K562 (cell line): ENCODE data around the gene FBN1. TPM values are rescaled to one million over a fixed set of nuclear protein-coding genes. Genes with fewer than 3 reads are reported as not detected.

Experiments
- ATAC-seq: fragments of 200-7000 bp; cut with Tn5 transposase; 3 replicates; pipeline ENCODE4 v1.9.1; 2020; ENCODE audit warnings: moderate library complexity
- BruUV-seq: library from RNA; stranded (reverse); fragments of 400-500 nt; replicated peaks from 2 replicates; lab custom pipeline; 2021; lab: Mats Ljungman, UMichigan
- CTCF ChIA-PET: fragments of 300-600 bp; formaldehyde crosslinking; extraction: SDS; loops from one replicate; lab custom pipeline; 2021; ENCODE audit warnings: low intra/inter-chr PET ratio; lab: Yijun Ruan, JAX
- POLR2A ChIA-PET: fragments of 300-600, 350-650 bp; sonication (Branson Sonifier 250); formaldehyde crosslinking; extraction: SDS; loops from one replicate; lab custom pipeline; 2021; ENCODE audit warnings: antibody characterized with exemption, inconsistent platforms; lab: Yijun Ruan, JAX
- DNase-seq, 4 experiments: peaks; one replicate each; pipeline versions ENCODE4 v3.0.0 to v3.0.0-alpha.2; 2011 to 2018; ENCODE audit warnings: low spot score in 3 of 4, mixed read lengths in 3 of 4; ENCODE audit errors: extremely low read depth in 1 of 4
- FAIRE-seq: peaks from 2 replicates; lab custom pipeline; 2011; peaks lifted over from hg19 to GRCh38; lab: Jason Lieb, UNC
- H2AFZ ChIP-seq: 2 replicates; pipeline ENCODE4 v1.6.0; 2011; ENCODE audit warnings: low read depth, low read length, control low read depth, inconsistent platforms
- H3K27ac ChIP-seq: fragments of 200-600 bp; 3 replicates; pipeline ENCODE4 v1.8.0; 2011; ENCODE audit warnings: low read depth, mild to moderate bottlenecking, control low read depth, inconsistent platforms, low read length, moderate library complexity, mixed read lengths; ENCODE audit errors: extremely low read depth
- H3K27me3 ChIP-seq, 2 experiments: fragments of 300-600 bp in 1 of 2; 2 replicates in 1 of 2; 3 replicates in 1 of 2; pipeline versions ENCODE4 v1.6.0 to v1.8.0; 2011; ENCODE audit warnings: inconsistent platforms in 2 of 2, low read length in 2 of 2, mild to moderate bottlenecking in 1 of 2, mixed read lengths in 1 of 2, moderate library complexity in 1 of 2; ENCODE audit not compliant: control insufficient read depth in 2 of 2, insufficient read depth in 2 of 2
- H3K36me3 ChIP-seq: fragments of 300-600 bp; 3 replicates; pipeline ENCODE4 v1.8.0; 2011; ENCODE audit warnings: mild to moderate bottlenecking, low read length, inconsistent platforms; ENCODE audit not compliant: control insufficient read depth, insufficient read depth
- H3K4me1 ChIP-seq, 2 experiments: fragments of 200-600 bp in 1 of 2; replicated peaks in 1 of 2; 2 replicates in 1 of 2; 3 replicates in 1 of 2; pipeline versions ENCODE4 v1.5.1 to v1.8.0; 2011; ENCODE audit warnings: inconsistent platforms in 2 of 2, low read length in 2 of 2, mild to moderate bottlenecking in 1 of 2, mixed read lengths in 1 of 2, moderate library complexity in 1 of 2; ENCODE audit not compliant: control insufficient read depth in 2 of 2, insufficient read depth in 2 of 2
- H3K4me2 ChIP-seq: 2 replicates; pipeline ENCODE4 v1.6.1; 2011; ENCODE audit warnings: low read length, control low read depth, inconsistent platforms, mixed read lengths; ENCODE audit not compliant: insufficient read depth
- H3K4me3 ChIP-seq: fragments of 200-600 bp; sonication (generic), shearing (Covaris generic); 2 replicates; pipeline ENCODE4 v1.5.1; 2016; ENCODE audit warnings: control low read depth, inconsistent platforms
- H3K79me2 ChIP-seq: fragments of 200-600 bp; 3 replicates; pipeline ENCODE4 v1.8.0; 2011; ENCODE audit warnings: low read length, inconsistent platforms; ENCODE audit not compliant: control insufficient read depth, insufficient read depth
- H3K9ac ChIP-seq, 2 experiments: 2 replicates each; pipeline versions ENCODE4 v1.6.0 to v1.6.1; 2011; ENCODE audit warnings: low read depth in 2 of 2, low read length in 2 of 2, control low read depth in 1 of 2, inconsistent platforms in 1 of 2, mild to moderate bottlenecking in 1 of 2, mixed read lengths in 1 of 2; ENCODE audit not compliant: insufficient read depth in 1 of 2
- H3K9me1 ChIP-seq: one replicate; pipeline ENCODE4 v1.6.0; 2011; ENCODE audit warnings: inconsistent platforms, mild to moderate bottlenecking, low read length, moderate library complexity; ENCODE audit not compliant: control insufficient read depth, insufficient read depth
- H3K9me3 ChIP-seq: replicated peaks from 2 replicates; pipeline ENCODE4 v1.5.1; 2011; ENCODE audit warnings: low read depth, low read length, inconsistent platforms; ENCODE audit not compliant: control insufficient read depth, insufficient read depth
- H4K20me1 ChIP-seq: replicated peaks from 2 replicates; pipeline ENCODE4 v1.6.1; 2011; ENCODE audit warnings: low read length, inconsistent platforms, mixed read lengths; ENCODE audit not compliant: control insufficient read depth, insufficient read depth
- ATF1 ChIP-seq, 2 experiments: fragments of 450-650 bp in 1 of 2; IDR thresholded peaks; 2 replicates each; pipeline ENCODE4 v1.6.1; 2016; ENCODE audit warnings: missing compliant biosample characterization in 1 of 2, missing genetic modification characterization in 1 of 2
- C11orf30 ChIP-seq: fragments of 450-650 bp; IDR thresholded peaks from 2 replicates; pipeline ENCODE4 v1.6.1; 2016; ENCODE audit warnings: low read depth, mild to moderate bottlenecking
- DPF2 ChIP-seq: fragments of 450-650 bp; IDR thresholded peaks from 2 replicates; pipeline ENCODE4 v1.6.1; 2016
- E2F3 ChIP-seq: fragments of 250-450 bp; sonication (Bioruptor Pico); IDR thresholded peaks from 2 replicates; pipeline ENCODE4 v1.4.0; 2020; ENCODE audit warnings: mild to moderate bottlenecking
- MAFF ChIP-seq: IDR thresholded peaks from 2 replicates; pipeline ENCODE4 v1.6.1; 2012; ENCODE audit warnings: low read length, improper control_type of control experiment
- MAFG ChIP-seq: fragments of 450-650 bp; conservative IDR thresholded peaks from 2 replicates; pipeline ENCODE4 v1.6.1; 2016; ENCODE audit warnings: missing genetic modification characterization, missing compliant biosample characterization
- YY1 ChIP-seq, 3 experiments: IDR thresholded peaks; 2 replicates each; pipeline ENCODE4 v1.6.1; 2011; ENCODE audit warnings: low read length in 2 of 3, mild to moderate bottlenecking in 2 of 3, moderate library complexity in 2 of 3, borderline replicate concordance in 1 of 3, control low read depth in 1 of 3, low read depth in 1 of 3; ENCODE audit not compliant: insufficient read depth in 3 of 3, insufficient replicate concordance in 2 of 3, control insufficient read depth in 1 of 3, insufficient read length in 1 of 3; ENCODE audit errors: extremely low read depth in 1 of 3
- ZNF316 ChIP-seq: fragments of 450-650 bp; IDR thresholded peaks from 2 replicates; pipeline ENCODE4 v1.6.1; 2016
- ZNF444 ChIP-seq: fragments of 250-450 bp; sonication (Bioruptor Pico); IDR thresholded peaks from 2 replicates; pipeline ENCODE4 v1.4.0; 2020; ENCODE audit warnings: mild to moderate bottlenecking, moderate library complexity
- WGBS: fragments of 100-300 bp; shearing (Covaris generic); methylation state at CpG from one replicate; pipeline ENCODE4 v1.1.6; 2016; ENCODE audit warnings: low coverage, mixed read lengths; ENCODE audit not compliant: insufficient coverage; ENCODE audit errors: missing lambda C conversion rate; 5-methylcytosine and 5-hydroxymethylcytosine counted together
- in situ Hi-C: fragments of 300-500 bp; cut with MboI; formaldehyde crosslinking; loops from 4 replicates; pipeline ENCODE4 v1.15.0; 2018; ENCODE audit warnings: inconsistent platforms, mixed read lengths
- intact Hi-C: fragments of 100-400 bp; cut with micrococcal nuclease; formaldehyde crosslinking; loops from 2 replicates; pipeline ENCODE4 v1.14.2; 2022
- polyA plus RNA-seq, 8 experiments: library from polyadenylated mRNA; depleted of rRNA in 4 of 8; stranded (reverse) in 5 of 8; unstranded in 3 of 8; fragments of >200 nt; fragmentation: Nextera tagmentation in 2 of 8; fragmentation: Illumina TruSeq in 1 of 8; extraction: Ambion mirVana in 2 of 8; extraction: Trizol in 1 of 8; gene quantifications; 2 replicates each; pipeline versions ENCODE4 v1.2.1 to v1.2.3, GENCODE V29; 2011 to 2014; ENCODE audit warnings: inconsistent platforms in 1 of 8, missing spikeins in 1 of 8
- total RNA-seq, 7 experiments: library from RNA; depleted of rRNA in 6 of 7; stranded (reverse); fragments of >200 nt in 6 of 7; fragmentation: Illumina TruSeq in 2 of 7; extraction: Trizol in 2 of 7; gene quantifications; 2 replicates each; pipeline versions ENCODE4 v1.2.1 to v1.2.3, GENCODE V29; 2011 to 2021; ENCODE audit warnings: low replicate concordance in 1 of 7
- TF ChIP-seq, protein P1 (sequence below): fragments of 250-450 bp; sonication (Bioruptor Pico); IDR thresholded peaks from 2 replicates; pipeline ENCODE4 v1.8.0; 2022; ENCODE audit warnings: moderate library complexity, mild to moderate bottlenecking, inconsistent platforms

FBN1 gene
- total and polyA plus RNA-seq, 9 of the 15 experiments (the other 6 are each of a cell fraction or from before 2014, with no cell fraction given), result 0.15 to 1.2 (median 0.60) TPM

- TF ChIP-seq ATF1 (CRISPR knock-in tag; IDR thresholded peaks at IDR 0.05) (no peak), ATF1 (tag; IDR thresholded peaks at IDR 0.05) (no peak), ZNF444 (CRISPR knock-in tag) (no peak), DPF2 (no peak)
Observed at GRCh38 chr15:48494631-48495030, 150.9 kb downstream of the FBN1 start (continued).

DNA sequence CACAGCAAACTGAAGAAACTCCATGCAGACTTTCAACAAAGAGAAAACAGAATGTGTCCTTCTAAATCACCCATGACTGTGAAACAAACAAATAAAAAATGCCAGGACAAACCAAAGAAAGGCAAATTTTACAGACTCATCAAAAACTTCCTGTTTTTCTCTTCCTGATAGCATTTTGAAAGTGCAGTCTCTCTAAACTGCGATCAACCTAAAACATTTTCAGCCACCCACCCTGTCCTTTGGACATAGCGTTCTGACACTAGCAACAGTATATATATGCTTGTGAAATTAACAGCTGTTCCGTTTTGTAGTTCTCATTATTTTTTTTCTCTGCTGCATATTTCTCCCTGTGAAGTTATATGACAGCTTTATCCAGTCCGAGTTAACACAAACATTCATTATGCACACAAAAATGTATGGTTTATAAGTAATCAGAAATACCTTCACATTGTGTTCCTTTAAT, 151.7 kb downstream of the FBN1 start:
- 12% methylated on average over 4 of the region's 4 CpGs for WGBS
- no peak for DNase-seq
- POLR2A ChIA-PET, result no interaction called here
- CTCF ChIA-PET, result no interaction called here
- ATAC-seq, result no peak
- in situ Hi-C loops, result no loop called here
- Histone ChIP-seq H3K27me3 (peaks cover 4% of the 10 kb centered on the region in 2 experiments; a peak in 1 of 5 replicates), H3K4me3 (no peak overlapping the region), H4K20me1 (no peaks in the 10 kb centered on the region), H3K9ac (no peak overlapping the region), H3K4me2 (no peak overlapping the region), H3K79me2 (no peaks in the 10 kb centered on the region), H3K9me1 (no peaks in the 10 kb centered on the region), H3K27ac (no peak overlapping the region), H3K4me1 (no peaks in the 10 kb centered on the region), H3K9me3 (no peaks in the 10 kb centered on the region), H3K36me3 (no peaks in the 10 kb centered on the region), H2AFZ (no peak overlapping the region)
- FAIRE-seq, result no peak
- no TSS peak for BruUV-seq
- TF ChIP-seq MAFF (peak; percentile 28; the same call in 1 of the 2 replicates), ZNF316 (peak; percentile 69), MAFG (tag) (peak; percentile 51), C11orf30 (peak; percentile 68), E2F3 (no peak), YY1 (IDR thresholded peaks at IDR 0.05; ENCODE audit: borderline replicate concordance in 1 of 3, control insufficient read depth in 1 of 3, extremely low read depth in 1 of 3, insufficient read depth in 3 of 3, insufficient read length in 1 of 3, insufficient replicate concordance in 2 of 3, low read depth in 1 of 3, low read length in 2 of 3) (no peak)
- TF ChIP-seq, protein P1, sequence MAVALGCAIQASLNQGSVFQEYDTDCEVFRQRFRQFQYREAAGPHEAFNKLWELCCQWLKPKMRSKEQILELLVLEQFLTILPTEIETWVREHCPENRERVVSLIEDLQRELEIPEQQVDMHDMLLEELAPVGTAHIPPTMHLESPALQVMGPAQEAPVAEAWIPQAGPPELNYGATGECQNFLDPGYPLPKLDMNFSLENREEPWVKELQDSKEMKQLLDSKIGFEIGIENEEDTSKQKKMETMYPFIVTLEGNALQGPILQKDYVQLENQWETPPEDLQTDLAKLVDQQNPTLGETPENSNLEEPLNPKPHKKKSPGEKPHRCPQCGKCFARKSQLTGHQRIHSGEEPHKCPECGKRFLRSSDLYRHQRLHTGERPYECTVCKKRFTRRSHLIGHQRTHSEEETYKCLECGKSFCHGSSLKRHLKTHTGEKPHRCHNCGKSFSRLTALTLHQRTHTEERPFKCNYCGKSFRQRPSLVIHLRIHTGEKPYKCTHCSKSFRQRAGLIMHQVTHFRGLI, result no peak
- intact Hi-C loops, result no loop called here
